SKM-1 (cell line): ENCODE measurements around the gene ZDHHC20.
"Not testable (repeated sequence)": the region's sequence is repeated elsewhere in the genome, so short reads cannot be mapped to it uniquely, and the experiment has no call there.

Experiments
- DNase-seq: peaks from one replicate; lab custom pipeline; 2025; ENCODE audit not compliant: unreplicated experiment; lab: John Stamatoyannopoulos, UW

ZDHHC20 gene

GRCh38 chr13:21436582-21436981, 22.5 kb downstream of the ZDHHC20 start:
- no peak for DNase-seq

DNA sequence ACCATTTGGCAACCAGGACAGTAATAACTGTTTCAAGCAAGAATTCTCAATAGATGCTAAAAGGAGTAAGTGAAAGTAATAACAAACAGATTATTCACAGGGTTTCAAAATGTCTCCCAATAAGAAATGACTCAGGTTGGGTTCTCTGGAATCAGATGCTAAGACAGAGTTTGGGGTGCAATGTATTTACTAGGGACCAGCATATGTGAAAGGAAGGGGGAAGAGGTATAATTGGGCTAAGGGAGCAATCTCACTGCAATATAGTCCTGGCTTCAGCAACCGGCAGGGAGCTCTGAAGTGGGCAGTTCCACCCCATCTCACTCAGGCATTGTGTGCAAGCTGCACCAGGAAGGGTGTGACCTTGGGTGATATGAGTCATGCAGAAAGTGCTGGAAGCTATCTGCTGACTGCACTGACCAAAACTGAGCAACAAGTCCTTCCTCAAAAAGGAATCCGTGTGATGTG, 23.4 kb downstream of the ZDHHC20 start:
- DNase-seq = no peak

GRCh38 chr13:21435231-21435630, 23.9 kb downstream of the ZDHHC20 start:
- DNase-seq = no peak

- DNase-seq = no peak
These were observed 24.5 kb downstream of the ZDHHC20 start for GRCh38 chr13:21434588-21434987.

GRCh38 chr13:21429211-21429610, 29.9 kb downstream of the ZDHHC20 start:
- no peak for DNase-seq

DNA sequence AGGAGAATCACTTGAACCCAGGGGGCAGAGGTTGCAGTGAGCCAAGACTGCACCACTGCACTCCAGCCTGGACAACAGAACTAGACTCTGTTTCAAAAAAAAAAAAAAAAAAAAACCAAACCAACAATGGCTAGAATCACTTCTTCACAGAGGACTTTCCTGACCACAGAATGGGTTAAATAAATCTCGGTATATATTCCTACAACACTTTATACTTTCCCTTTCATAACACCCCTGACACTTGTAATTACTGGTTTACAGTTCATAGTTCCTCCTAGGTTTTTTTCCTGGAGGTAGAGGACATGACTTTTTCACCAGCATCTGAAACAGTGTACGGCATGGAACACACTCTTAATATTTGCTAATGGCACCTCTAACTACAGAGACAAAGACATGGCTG, 31.4 kb downstream of the ZDHHC20 start:
- no peak for DNase-seq

DNA sequence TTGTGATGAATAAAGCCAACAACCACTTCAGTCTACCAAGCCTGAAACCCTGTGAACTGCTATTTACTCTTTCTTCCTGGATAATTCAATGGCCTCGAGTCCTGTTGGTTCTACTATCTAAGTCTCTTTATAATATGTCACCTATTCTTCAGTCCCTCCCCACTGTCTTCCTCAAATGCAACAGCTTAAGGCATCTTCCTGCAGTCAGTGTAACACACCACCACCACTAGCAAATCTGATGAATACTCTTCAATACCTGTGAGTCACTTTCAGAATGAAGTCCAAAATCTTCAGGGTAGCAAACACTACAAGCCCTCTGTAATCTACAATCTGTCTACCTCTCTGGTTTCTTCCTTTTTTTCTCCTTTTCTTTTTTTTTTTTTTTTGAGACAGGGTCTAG, 32.9 kb downstream of the ZDHHC20 start:
- DNase-seq = no peak

- DNase-seq = no peak
These were observed 38.4 kb downstream of the ZDHHC20 start for GRCh38 chr13:21420706-21421105.

GRCh38 chr13:21413013-21413412, 46.1 kb downstream of the ZDHHC20 start:
- no peak for DNase-seq

- not testable (repeated sequence) for DNase-seq
These were observed 48.6 kb downstream of the ZDHHC20 start for GRCh38 chr13:21410453-21410852.

GRCh38 chr13:21405309-21405708, 53.8 kb downstream of the ZDHHC20 start:
- DNase-seq = no peak

DNA sequence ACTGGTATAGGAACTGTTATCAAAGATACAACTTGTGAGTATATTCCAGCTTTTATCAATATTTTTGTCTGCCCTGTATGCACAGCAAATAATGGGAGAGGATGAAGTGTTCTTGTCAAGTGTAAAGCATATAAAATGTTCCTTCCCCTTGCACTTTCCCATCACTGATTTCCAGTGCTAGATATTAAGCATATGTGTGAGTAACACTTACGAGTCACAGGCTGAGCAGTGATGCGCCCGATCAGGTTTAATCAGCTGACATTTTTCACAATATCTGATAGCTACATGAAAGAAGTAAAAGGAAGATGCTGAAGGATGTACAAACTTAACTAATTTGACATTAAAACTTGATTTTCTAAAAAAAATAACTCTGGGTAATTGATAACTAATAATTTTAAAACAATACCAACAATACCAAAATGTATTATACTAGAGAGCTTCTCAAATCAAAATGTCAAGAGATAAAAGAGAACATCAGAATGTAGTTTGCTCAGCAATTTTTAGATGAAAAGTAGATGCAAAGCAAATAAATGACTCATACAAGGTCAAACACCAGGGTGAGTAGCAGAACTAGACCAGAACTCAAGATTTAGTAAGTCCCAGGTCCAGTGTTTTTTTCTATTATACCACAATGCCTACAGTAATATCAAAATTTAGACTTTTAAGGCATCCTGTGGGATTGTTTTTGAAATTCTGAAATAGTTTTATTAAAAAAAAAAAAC, 56.4 kb downstream of the ZDHHC20 start:
- DNase-seq = no peak

- DNase-seq = no peak
These were observed 59.4 kb downstream of the ZDHHC20 start for GRCh38 chr13:21399741-21400140.

DNA sequence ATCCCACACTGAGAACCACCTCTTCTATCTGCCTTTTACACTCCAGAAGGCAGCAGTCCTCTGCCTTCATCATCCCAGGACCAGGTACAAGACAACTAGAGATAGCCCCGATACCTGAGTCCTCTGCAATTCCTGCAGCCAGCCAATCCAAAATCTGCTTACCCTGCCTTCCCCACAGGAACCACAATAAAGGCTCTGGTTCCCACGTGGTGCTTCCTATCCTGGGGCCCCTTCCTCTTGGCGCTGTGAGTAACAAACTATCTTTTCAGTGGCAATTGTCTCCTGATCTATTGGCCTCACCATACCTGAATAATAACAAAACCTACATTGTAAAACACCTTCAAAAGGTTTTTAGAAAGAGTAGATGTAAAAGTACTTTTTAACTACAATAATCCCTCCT, 63.1 kb downstream of the ZDHHC20 start:
- no peak for DNase-seq

- DNase-seq = no peak
These were observed 70.0 kb downstream of the ZDHHC20 start for GRCh38 chr13:21389124-21389523.

DNA sequence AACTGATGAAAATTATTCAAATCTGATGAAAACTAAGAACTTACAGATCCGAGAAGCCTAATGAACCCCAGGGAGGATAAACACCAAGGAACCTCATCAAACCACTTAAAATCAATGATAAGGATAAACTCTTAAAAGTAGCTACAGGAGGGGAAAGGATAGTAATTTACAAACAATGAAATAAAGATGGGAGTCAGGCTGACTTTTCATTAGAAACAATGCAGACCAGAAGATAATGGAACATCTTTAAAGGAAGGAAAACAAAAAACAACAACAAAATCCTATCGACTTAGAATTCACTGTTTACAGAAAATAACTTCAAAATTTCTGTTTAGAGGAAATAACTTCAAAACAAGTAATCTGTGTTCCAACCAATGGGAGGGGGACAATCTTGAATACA, 73.4 kb downstream of the ZDHHC20 start:
- no peak for DNase-seq

- no peak for DNase-seq
These were observed 76.0 kb downstream of the ZDHHC20 start for GRCh38 chr13:21383090-21383489.

GRCh38 chr13:21376998-21377985, 81.8 kb downstream of the ZDHHC20 start:
- DNase-seq = not testable (repeated sequence)

DNA sequence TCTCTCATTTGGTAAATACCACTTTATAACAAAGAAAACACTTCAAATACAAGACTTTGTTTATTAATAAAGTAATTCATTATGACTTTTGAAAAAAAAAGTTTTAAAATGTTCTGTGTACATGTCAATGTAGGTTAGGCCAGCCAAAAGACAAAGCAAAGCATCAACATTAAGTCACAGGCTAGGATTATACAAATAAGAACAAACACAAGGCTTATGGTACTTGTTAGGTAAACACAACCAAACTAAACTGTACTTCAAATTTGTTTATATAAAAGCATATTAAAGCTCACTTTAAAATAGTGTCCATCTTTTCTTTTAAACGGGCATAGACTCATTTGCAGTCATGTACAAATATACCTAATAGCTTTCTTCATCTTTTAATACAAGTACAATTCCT, 86.6 kb downstream of the ZDHHC20 start:
- no peak for DNase-seq

GRCh38 chr13:21371011-21371410, 88.1 kb downstream of the ZDHHC20 start:
- DNase-seq = no peak

GRCh38 chr13:21365574-21365973, 93.5 kb downstream of the ZDHHC20 start:
- no peak for DNase-seq

DNA sequence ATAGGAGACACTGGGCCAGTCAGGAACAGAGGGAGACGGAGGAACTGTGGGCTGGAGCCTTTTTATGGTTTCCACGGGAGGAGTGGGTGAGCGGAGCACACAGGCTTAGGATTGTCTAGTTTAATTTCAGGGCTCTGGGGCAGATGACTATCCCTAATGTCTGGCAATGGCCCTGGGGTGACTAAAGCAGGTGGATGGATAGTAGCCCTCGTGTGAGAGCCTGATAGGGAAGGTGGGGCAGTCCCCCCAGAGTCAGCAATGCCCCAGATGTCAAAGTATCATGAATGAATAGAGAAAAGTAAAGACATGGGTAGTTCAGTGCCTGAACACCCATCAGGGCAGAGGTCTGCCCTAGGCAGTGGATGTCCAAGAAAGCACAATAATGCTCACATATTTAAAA, 94.2 kb downstream of the ZDHHC20 start:
- no peak for DNase-seq
